Upper lobe of left lung (tissue), 4 donors: ENCODE results near the gene TM4SF20.

Experiments used
- POLR2A ChIP-seq, 4 donors: fragments of 450-650 bp; IDR thresholded peaks; one replicate each; pipeline ENCODE4 v1.5.1; 2016 to 2017; ENCODE audit warnings: antibody characterized with exemption in 4 of 4, mild to moderate bottlenecking in 2 of 4
- POLR2AphosphoS5 ChIP-seq, 2 donors: sonication (generic); formaldehyde crosslinking; IDR thresholded peaks; one replicate each; pipeline ENCODE4 v1.5.1; 2017; ENCODE audit warnings: antibody characterized with exemption in 2 of 2
- TF ChIP-seq, protein P1 (sequence below), 6 experiments: fragments of 450-650 bp in 4 of 6; fragments of 200-600 bp in 2 of 6; sonication (generic) in 2 of 6; IDR thresholded peaks; one replicate each; pipeline ENCODE4 v1.5.1; 2016 to 2019; ENCODE audit warnings: antibody characterized with exemption in 6 of 6

DNA sequence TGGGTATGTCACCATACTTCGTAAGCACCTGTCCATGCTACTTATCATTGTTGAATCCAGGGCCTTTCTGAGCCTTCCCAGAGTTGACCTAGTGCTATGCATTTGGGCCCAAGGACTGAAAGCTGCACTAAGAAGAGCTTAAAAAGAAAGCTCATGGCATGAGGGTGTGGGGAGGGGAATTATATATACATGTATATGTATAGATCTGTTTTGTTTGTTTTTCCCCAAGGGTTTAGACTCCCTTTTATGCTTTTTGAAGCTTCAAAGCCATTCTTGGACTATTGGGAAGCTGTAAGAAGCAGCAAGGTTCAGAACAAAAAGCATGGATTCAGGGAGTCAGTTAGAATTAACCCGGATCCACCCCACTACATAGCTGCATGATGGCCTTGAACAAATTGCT lies 30.8 kb downstream of the TM4SF20 start:
- TF ChIP-seq, protein P1, sequence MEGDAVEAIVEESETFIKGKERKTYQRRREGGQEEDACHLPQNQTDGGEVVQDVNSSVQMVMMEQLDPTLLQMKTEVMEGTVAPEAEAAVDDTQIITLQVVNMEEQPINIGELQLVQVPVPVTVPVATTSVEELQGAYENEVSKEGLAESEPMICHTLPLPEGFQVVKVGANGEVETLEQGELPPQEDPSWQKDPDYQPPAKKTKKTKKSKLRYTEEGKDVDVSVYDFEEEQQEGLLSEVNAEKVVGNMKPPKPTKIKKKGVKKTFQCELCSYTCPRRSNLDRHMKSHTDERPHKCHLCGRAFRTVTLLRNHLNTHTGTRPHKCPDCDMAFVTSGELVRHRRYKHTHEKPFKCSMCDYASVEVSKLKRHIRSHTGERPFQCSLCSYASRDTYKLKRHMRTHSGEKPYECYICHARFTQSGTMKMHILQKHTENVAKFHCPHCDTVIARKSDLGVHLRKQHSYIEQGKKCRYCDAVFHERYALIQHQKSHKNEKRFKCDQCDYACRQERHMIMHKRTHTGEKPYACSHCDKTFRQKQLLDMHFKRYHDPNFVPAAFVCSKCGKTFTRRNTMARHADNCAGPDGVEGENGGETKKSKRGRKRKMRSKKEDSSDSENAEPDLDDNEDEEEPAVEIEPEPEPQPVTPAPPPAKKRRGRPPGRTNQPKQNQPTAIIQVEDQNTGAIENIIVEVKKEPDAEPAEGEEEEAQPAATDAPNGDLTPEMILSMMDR (IDR thresholded peaks at IDR 0.05) = no peak
- no peak for TF ChIP-seq POLR2A (IDR thresholded peaks at IDR 0.05)
- TF ChIP-seq POLR2AphosphoS5 (IDR thresholded peaks at IDR 0.05) = no peak
